RPMI8226 (cell line): ENCODE data around the gene WFDC2.
"Not testable (repeated sequence)": the region's sequence is repeated elsewhere in the genome, so short reads cannot be mapped to it uniquely, and the experiment has no call there.

Experiments
- DNase-seq: peaks from one replicate; pipeline ENCODE4 v3.0.0-alpha.2; 2015

WFDC2 gene

DNA sequence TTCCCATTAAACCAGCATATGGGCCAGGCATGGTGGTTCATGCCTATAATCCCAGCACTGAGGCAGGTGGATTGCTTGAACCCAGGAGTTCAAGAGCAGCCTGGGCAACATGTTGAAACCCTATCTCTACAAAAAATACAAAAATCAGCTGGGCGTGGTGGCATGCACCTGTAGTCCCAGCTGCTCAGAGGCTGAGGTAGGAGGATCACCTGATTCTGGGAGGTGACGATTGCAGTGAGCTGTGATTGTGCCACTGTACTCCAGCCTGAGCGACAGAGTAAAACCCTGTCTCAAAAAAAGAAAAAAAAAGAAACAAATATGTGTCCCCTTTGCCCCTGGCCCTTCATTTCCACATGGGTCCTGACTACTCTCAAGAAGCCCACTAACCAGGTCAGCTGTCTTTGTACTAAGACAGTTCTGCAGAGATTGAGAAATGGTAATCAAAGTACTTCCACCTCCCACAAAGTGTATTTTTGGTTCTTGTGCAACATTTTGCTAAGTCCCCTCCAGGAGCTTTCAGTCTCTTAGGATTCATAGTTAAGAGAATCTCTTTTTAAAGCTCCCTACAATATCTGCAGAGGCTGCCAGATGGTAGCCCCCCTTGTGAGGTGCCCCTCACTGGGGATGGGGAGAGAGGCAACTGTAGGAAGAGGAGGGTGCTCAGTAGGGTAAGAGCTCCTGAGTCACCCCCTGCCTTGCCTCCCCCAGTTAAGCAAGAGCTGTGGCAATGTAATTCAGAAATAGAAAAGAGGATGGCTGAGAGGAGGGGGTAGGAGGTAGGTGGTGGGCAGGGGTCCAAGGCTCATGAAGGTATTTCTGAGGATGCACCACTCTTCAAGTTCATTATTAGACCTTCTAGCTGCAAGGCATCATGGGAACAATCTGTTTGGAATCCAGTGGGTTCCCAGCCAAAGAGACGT lies 16.5 kb upstream of the WFDC2 start:
- DNase-seq: no peak

DNA sequence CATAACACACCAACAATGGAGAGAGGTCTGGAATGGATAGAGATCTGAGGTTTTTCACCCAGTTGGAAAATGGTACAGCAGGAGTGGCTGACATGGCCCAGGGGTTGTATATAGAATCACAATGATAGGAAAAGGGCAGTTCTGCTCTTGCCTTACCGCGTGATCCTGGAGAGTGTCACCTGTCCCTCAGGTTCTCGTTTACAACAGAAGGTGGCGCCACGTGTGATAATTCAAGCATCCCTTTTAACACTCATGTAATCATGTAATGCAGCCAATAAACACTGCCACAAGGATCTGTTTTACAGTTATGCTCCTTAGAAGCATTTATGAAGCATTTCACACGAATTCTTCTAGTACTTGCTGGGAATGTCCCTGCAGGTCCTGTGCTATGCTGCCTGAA lies 12.9 kb upstream of the WFDC2 start:
- DNase-seq: peak; percentile 57

DNA sequence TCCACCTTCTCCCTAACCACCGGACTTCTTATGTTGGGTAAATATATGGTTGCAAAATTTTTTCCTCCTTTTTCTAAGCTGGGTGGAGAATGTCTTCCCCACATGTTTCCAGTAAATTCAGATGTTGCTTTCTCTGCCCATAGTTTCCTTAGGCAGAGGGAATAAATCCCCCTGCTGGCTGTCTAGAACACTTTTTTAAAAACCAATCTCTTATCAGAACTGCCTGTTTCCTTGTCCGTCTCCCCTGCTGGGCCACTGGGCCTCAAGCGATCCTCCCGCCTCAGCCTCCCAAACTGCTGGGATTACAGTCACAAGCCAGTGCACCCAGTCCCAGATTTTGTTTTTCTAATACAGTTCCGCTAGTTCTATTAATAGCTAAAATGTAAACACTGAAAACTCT lies 9.9 kb upstream of the WFDC2 start:
- no peak for DNase-seq

DNA sequence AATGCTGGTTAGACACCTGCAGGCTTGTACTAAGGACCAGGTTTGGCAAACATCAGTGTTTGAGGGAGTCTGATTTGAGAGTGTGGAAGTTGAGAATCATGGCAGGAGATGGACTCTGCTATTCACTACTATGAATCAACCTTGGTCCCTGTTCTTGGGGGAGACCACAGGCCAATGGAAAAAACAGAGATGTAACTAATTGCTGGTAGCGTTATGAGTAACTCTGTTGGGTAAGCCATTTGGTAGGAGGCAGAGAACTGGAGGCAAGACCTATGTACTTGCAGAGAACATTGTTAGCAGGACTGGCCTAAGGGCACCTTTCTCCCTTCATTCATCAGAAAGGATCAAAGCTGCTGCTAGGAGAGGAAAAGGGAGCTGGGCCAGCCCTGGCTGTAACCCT lies 8.3 kb upstream of the WFDC2 start:
- no peak for DNase-seq

DNA sequence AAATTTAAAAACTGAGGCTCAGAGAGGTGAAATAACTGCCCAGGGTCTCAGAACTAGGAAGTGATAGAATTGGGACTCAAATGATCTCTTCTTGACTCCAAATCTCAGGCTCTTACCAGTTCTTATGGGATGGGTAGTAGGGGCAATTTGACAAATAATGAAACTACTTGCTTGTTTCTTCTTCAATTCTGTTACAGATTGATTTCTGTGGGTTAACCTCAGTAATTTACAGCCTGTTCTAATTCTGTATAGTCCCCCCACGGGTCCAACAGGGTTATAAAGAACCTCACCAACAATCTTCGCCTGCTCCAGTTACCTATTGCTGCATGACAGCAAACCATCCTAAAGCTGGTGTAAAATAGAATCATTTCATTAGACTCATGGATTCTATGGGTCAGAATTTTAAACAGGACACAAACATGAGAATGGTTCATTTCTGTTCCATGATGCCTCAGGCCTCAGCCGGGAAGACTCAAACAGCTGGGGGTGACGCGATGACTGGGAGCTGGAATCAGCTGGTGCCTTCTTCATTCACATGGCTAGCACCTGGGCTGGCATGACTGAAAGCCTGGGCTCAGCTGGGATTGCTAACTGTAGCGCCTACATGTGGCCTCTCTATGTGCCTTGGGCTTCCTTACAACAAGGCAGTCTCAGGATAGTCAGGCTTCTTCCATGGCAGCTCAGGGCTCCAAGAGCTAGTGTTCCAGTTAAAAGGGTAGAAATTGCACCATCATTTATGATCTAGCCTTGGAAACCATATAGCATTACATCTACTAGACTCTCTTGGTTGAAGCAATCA lies 6.6 kb upstream of the WFDC2 start:
- DNase-seq: no peak

DNA sequence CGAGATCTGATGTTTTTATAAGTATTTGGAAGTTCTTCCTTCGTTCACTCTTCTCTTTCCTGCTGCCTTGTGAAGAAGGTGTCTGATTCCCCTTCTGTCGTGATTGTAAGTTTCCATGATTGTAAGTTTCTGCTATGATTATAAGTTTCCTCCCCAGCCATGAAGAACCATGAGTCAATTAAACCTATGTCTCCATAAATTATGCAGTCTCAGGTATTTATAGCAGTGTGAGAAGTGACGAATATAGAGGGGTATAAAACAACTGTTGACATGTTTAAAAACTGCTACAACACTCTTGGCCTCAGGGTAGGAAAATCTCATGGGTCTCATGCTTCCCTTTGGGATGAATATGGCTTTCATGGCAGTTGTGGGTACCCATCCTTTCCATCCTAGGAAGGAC lies 5.8 kb upstream of the WFDC2 start:
- DNase-seq: no peak

- no peak for DNase-seq
Observed at GRCh38 chr20:45465491-45466266, 3.9 kb upstream of the WFDC2 start.

DNA sequence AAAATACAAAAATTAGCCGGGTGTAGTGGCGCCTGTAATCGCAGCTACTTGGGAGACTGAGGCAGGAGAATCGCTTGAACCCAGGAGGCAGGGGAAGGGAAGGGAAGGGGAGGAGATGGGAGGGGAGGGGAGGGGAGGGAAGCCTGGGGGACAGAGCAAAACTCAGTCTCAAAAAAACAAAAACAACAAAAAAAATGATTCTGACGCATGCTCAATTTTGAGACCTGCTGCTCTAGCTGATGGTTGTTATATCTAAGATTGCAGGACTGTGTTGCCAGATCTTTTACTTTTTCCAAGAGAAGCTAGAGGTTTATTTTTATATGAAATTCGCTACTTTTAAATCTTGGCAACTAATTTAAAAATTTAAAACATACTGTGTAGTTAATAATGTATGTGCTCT lies 2.4 kb upstream of the WFDC2 start:
- DNase-seq: no peak

- no peak for DNase-seq
Observed at GRCh38 chr20:45467861-45468260, 1.7 kb upstream of the WFDC2 start.

DNA sequence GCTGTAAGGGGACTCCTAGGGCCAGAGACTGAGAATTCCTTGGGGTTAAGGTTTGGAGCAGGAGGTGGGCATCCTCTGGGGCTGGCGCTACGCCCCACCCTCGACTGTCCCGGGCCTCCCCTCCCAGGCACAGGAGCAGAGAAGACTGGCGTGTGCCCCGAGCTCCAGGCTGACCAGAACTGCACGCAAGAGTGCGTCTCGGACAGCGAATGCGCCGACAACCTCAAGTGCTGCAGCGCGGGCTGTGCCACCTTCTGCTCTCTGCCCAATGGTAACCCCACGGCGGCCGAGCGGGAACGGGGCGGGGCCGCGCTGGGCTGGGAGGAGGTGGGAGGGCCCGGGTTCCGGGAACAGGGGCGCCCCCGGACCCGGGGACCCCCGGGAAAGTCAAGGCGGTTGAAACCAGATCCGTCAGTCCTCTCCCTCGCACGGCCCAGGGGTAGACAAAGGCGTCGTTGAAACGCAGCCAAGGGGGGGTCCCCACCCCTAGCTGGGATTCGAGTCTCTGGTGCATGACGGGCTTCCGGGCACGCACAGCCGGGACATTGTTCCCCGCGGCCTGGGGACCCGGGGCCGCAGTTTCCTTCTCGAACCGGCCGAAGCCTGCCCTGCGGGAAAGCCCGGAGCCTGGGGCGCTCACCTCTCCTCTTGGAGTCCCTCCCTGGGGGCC lies 844 bp downstream of the WFDC2 start:
- DNase-seq: peak; percentile 20

- DNase-seq: no peak
Observed at GRCh38 chr20:45470937-45471336, 1.4 kb downstream of the WFDC2 start.

DNA sequence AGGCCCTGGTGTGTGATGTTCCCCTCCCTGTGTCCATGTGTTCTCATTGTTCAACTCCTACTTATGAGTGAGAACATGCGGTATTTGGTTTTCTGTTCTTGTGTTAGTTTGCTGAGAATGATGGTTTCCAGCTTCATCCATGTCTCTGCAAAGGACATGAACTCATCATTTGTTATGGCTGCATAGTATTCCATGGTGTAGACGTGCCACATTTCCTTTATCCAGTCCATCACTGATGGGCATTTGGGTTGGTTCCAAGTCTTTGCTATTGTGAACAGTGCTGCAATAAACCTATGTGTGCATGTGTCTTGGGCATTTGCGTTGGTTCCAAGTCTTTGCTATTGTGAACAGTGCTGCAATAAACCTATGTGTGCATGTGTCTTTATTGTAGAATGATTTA lies 2.7 kb downstream of the WFDC2 start:
- not testable (repeated sequence) for DNase-seq

- DNase-seq: not testable (repeated sequence)
Observed at GRCh38 chr20:45477530-45478148, 8.1 kb downstream of the WFDC2 start.

GRCh38 chr20:45479822-45480221 lies 10.3 kb downstream of the WFDC2 start:
- no peak for DNase-seq

DNA sequence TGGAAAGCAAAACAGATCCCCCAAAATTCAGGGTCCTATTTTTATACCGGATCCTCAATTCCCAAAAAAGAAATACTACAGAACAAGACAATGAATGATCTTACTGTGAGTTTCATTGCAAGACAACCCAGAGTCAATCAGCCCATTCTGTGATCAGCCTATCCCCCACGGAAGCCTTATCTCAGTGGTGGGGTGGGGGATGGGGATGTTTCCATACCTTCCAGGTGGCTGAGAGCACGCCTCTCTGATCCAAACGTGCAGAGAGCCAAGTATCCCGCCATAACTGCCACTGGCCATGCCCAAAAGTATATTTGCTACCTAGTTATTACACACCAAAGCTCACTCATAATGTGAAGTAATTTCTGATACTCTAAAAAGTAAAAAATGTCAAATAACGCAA lies 15.1 kb downstream of the WFDC2 start:
- DNase-seq: no peak

- no peak for DNase-seq
Observed at GRCh38 chr20:45485388-45485787, 15.8 kb downstream of the WFDC2 start.

DNA sequence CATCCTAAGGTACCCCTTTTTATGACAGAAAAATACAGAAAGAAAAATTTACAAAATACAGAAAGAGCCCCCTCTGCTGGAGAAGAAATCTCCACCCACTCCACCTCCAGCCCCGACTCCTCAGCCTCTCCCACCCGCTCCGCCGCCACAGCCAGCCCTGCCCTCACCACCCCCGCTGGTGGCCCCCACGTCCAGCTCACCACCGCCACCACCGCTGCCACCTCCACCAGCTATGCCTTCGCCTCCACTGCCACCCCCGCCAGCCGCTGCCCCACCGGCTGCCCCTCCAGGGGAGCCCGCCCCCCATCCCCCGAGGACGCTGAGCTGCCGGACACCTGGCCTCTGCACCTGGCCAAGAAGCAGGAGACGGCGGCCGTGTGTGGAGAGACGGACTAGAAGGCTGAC lies 17.7 kb downstream of the WFDC2 start:
- DNase-seq: no peak

GRCh38 chr20:45489083-45489531 lies 19.6 kb downstream of the WFDC2 start:
- no peak for DNase-seq

- no peak for DNase-seq
Observed at GRCh38 chr20:45495501-45495941, 26.0 kb downstream of the WFDC2 start.

- DNase-seq: no peak
Observed at GRCh38 chr20:45496166-45496565, 26.6 kb downstream of the WFDC2 start.

GRCh38 chr20:45497971-45498494 lies 28.5 kb downstream of the WFDC2 start:
- DNase-seq: no peak

GRCh38 chr20:45500022-45500421 lies 30.5 kb downstream of the WFDC2 start:
- DNase-seq: no peak
